GM18909 (cell line): ENCODE data around the gene UBR4.

Experiments
- ATAC-seq: cut with Tn5 transposase; IDR thresholded peaks from one replicate; pipeline ENCODE4 v1.9.1; 2021; ENCODE audit warnings: mild to moderate bottlenecking; ENCODE audit not compliant: unreplicated experiment, poor library complexity

The UBR4 gene

DNA sequence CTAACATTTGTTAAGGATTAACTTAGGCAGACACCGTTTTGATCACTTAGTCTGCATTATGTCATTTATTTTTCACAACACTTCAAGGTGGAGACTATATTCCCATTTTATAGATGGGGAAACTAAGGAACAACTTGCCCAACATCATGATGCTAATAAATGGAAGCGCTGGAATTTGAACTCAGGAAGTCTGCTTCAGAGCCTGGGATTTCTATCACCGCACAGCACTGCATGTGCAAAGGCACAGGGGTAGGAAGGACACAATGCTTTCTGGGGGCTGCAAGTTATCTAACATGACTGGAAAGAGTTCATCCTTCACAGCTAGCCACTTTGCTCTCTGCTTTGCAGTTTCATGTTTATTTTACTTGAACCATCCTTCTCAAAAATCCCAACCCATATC lies 100.5 kb downstream of the UBR4 start:
- ATAC-seq = no peak

DNA sequence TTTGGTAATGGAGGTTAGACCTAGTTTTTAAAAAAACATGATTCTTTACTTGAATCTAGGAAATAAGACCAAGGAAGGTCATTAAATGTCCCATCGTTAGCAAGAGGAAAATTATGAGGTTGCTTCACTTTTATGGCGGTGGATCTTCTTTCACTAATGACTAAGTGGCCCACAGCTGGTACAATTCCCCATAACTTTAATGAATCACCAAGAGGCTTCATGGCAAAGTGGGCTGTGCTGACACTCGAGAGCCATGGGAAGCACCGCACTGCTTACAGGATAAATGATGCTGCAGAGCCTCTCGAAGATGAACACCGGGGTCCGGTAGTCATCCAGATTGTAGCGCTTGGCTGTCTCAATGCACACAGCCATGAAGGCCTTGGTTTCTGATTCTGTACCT lies 108.8 kb downstream of the UBR4 start:
- ATAC-seq = no peak

DNA sequence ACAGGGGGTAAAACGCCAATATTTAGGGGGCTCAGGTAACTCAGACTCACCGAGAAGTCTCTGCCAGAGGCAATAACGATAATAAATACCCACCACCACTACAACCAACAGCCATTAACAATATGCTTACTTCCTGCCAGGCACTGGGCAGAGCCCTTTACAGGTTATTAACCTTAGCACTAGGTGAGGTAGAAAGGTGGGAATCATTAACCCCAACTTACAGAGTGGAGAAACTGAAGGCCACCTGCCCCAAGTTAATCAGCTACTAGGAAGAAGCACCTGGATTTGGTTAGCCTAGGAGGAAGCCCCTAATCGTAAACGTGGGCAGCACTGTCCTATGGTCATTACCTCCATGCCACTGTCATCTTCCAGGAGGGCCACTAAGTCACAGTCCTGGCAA lies 110.0 kb downstream of the UBR4 start:
- no peak for ATAC-seq

DNA sequence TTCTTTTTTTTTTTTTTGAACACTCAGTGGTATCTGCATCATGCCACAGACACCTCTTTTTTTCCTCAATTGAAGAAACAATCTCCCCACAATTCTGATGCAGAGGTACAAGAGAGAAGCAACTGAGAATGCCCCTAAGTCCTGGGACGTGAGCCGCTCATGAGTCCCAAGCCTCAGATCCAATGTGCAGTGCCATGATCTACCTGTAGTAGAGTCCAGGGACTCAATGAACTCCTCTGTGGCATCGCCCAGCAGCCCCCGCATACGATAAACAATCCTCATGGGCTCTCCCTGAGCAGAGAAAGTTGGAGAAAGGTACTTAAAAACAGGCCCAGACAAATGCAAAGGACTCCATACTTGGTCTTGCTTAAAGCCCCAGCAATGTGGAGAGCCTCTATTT lies 113.1 kb downstream of the UBR4 start:
- no peak for ATAC-seq

DNA sequence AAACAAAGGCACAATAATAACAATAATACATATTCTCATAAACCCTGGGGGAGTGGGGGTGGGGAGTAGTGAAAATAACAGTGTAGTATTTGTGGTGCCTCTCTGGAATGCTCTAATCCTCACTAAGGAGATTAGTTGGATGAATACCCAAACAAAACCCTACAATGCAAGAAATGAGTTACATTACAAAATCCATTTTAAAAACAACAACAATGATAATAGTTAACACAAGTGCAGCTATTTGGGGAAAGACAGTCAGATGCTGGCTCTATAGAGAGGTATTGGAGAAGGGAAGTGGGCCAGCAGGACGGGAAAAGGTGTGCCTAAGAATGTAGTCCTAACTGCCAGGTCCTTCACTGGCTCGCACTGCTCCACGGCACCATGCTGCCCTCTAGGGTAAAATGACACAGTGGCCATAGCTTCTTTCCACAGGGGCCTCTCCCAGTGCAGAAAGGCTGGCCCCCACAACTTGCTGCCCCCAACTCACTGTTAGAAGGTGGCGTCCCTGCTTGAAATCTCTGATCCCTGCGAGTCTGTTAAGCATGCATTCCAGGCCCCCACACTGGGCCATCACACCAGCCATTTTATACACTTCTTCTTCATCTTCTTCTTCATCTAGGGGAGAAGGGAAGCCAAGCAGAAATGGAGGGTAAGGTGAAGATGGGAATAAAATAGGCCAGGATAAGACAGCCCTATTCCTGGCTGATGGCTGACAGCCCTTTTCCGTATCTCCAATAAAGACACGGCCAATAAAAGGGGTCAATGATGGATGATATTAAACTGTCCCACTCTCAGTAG lies 113.8 kb downstream of the UBR4 start:
- no peak for ATAC-seq

DNA sequence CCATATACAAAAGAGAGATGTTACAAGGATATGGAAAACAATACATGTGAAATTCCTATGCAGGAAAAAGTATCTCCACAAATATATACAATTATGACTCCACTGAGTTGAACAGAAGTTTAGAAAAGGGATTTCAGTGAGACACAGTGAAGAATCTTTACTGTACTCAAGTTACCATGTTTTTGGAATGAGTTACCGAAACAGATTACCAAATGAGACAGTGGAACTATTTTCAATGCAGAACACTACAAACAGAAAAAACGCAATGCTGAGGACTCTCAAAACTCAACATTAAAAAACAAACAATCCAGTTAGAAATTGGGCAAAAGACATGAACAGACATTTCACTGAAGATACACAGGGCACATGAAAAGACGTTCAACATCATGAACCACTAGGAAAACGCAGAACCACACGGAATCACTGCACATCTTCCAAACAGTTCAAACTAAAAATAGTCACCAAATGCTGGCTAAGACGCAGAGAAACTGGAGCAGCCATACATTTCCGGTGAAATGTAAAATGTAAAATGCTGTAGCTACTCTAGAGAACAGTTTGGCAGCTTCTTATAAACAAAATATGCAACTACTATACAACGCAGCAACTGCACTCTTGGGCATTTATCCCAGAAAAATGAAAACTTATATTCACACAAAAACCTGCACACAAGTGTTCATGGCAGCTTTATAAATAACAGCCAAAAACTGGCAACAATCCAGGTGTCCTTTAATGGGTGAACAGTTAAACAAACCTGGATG lies 118.7 kb downstream of the UBR4 start:
- no peak for ATAC-seq

DNA sequence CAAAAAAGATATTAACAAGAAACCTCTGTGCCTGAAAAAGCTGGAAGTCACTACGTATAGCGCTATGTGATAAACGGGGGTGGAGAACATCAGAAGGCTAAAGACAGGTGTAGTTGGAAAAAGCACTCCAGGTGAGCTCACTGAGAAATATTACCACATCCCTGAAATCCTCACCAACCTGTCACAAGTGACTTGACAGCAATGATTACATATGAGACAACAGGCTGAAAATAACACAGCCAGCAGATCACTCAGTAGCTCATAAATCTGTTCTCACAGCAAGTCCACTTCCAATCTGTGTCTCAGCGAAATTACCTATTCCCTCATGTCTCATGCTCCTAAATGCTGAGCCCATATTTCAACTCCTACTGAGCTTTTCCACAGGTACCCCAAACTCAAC lies 120.5 kb downstream of the UBR4 start:
- ATAC-seq = no peak

DNA sequence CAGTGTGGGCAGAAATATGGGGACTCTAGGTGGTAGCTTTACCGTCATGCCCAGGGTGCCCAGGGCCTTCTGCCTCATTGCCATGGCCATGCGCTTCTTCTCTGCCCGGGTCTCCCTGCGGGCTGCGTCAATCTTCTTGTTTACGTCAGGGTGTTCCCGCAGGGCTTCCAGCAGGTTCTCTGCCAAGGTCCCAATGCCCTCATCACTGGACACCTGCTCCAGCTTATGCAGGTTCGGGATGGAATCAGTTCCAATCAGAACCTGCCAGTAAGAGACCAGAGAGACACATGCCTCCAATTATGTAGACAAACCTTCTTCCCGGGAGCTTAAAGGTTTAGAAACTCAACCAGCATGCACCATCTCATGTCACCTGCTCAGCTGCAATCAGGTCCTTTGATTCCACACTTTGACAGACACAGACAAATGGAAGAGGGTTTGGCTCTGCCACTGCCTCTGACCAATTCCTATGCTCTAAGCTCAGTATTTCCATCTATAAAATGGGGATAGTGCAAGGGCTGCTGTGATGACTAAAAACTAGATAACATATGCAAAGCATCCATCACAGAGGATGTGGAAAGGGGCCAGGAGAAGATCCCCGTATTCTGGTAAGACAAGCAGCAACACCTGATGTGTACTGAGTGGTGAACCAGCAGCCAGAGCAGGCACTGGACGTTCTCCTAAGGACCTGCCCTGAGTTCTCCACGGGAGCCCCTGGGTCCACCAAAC lies 121.2 kb downstream of the UBR4 start:
- no peak for ATAC-seq

DNA sequence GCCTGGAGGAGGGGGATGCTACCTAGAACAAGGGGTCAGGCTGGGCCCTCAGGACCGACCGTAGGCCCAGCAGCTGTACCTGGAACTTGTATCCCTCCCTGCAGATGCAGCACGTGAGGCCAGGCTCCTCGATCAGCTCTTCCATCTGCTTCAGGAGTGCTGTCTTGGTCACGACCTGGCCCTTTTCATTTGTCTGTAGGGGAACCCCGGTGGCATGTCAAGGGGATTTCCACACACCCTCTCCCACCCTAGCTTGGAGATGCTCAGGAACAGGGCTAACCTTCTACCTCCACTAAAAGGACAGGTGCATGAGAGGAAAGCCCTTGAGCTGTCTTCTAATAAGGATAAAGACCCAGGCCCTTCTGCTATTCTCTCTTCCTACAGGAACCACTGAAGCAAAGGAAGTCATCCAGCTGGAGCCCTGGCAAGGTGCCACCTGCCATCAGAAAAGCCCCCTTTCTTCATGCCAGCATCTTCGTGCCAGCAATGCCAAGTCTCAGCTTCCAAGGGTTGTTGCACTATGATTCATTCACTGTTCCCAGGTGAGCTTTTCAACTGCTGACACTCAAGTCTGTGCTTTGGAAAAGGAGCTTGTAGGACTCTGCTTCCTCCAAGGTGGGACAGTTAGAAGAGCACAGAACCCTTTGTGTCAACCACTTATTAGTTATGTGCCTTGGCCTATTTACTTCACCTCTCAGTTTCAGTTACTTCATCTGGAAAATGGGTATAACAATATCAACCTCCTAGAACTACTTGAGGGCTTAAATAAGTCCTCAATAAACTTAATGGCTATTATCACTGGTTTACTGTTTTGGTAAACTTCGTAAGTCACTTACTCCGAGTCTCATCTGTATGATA lies 122.1 kb downstream of the UBR4 start:
- no peak for ATAC-seq

DNA sequence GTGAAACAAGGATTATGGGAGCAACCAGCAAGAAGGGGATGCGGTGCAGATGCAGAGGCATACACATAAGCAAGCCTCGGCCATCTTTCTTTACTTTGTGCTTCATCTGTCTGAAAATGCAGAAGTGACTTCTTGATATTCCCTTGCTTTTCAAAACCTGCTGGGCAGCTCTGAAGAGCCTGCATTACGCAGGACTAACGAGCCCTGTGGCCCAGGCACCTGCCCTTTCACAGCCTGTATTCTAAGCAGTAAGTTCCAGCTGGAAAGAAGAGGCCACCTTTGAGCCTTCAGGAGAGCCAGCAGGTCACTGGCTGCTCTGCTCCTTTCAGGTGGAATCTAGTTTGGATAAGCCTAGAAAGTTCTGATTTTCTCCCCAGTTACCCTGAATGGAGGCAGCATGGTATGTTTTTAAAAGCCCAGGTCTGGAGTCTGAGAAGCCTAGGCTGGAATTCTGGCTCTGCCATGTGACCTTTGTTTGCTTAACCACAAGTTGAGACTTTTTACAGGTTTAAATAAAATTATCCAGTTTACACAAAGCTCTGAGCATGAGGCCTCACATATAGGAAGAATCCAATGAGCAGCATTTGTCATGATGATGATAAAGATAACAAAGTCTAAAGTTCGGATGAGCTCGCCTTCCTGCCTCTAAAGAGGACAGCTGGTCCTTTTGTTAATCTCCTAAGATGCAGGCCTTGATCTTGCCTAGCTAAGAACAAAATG lies 122.9 kb downstream of the UBR4 start:
- ATAC-seq = no peak

DNA sequence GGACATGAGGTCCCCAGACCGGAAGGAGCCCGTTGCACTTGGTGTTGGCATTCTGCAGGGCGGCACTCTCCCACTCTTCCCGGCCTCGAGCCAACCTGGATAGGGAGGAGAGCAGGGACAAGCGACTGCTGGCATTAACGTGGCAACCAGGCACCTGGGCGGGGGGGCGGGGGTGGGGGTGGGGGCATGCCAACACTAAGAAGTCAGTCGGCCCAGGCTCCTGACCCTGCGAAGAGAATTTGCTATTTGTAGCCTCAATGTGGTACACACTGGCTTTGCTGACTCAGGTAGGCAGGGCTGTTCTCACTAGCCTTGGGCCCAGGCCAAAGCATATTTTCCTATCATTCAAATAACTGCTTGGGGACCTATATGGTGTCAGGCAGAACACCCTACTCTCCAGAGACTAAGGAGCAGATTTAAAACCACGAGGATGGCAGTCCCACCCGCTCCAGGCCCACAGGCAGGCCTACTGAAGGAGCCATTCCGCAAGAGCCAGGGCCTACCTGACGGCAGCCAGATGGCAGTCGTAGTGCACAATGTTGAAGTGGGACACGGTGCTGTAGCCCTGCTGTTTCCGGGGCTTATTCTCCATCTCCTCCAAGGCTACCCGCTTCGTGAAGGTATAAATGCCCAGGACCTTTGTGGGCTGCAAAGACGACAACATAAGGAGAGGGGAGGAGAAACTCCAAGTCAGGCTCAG lies 123.7 kb downstream of the UBR4 start:
- no peak for ATAC-seq

DNA sequence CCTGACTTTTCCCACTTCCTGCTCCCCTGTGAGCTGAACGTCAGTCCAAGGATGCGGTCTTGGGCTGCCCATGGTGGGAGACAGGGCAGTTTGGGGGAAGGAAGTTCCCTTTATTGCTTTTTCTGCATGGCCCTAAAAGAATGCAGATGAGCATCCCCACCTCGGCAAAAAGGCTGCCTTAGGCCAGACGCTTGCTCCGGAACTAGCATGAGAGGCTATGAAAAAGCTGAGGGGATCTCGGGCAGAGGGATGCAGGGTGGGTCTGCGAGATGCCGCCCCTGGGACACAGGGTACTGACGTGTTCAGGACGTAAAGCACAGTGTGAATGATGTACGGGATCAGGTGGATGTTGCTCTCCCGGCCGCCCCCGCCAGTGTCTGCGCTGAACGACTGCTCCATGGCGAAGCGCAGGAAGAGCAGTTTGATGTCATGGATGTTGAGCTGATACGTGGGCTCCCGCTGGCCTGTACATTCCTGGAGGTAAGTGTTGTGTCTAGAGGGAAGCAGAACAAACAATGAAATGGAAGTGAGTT lies 125.8 kb downstream of the UBR4 start:
- no peak for ATAC-seq

DNA sequence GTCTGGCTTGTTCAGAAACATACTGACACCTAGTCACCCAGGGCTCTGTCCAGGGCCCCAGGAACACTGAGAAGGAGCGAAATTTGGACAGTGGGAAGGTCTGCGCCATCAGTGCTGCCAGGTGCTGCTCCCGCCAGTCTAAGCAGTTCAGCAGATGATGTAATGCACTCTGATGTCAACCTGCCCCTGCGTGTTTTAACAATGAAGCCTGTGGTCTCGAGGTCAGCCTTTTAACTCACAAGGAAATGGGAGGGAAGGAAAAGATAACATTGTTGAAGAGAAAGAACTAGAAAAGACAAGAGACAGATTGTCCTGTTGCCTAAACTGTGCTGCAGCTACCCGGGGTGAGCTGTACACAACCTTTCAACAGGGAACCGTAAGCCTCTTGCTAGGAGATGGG lies 127.0 kb downstream of the UBR4 start:
- ATAC-seq = no peak

DNA sequence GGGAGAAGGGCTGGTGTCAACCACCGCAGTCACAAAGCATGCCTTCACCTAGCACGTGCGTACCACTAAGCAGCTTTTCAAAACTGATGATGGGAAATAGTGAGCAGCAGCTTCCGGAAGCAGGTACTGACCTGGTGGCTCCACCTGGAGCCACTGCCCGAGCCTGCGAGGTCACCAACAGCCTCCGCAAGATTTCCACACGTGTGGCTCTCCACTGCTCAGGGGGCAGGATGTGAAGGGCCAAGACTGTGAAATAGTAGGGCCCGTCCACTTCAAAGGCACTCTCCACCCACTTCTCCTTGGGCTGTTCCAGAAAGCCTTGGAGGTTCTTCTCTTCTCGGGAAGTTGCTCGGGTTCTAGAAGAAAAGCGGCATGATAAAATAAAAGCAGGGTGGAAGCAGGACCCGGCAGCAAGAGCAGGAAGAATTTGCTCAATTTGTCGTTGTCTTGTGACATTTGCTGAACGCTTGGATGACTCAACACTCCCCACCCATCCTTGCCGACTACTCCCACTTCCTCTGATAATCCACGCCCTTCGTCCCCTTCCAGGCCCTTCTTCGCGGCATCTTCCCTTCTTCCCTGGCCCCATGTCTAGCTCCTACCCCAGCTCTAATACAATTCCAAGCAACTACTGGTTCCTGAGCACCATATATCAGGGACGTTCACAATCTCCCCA lies 128.7 kb downstream of the UBR4 start:
- ATAC-seq = no peak

DNA sequence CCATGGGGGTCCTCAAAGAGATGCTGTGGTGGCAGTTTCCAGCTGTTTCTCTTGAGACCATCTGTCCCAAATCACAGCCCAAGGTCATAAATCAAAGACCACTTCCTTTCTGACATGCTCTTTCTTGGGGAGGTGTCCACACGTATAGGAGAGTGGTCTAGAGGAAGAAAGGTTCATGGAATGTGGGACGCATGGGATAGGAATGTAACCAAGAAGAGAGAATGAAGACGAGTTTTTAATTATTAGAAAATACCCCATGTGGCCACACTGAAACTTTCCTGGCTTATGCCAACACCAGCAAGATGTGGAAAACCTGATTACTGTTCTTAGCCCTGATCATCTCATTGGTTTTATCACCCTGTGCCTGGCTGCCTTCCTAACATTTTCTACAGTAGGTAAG lies 129.3 kb downstream of the UBR4 start:
- ATAC-seq = no peak

DNA sequence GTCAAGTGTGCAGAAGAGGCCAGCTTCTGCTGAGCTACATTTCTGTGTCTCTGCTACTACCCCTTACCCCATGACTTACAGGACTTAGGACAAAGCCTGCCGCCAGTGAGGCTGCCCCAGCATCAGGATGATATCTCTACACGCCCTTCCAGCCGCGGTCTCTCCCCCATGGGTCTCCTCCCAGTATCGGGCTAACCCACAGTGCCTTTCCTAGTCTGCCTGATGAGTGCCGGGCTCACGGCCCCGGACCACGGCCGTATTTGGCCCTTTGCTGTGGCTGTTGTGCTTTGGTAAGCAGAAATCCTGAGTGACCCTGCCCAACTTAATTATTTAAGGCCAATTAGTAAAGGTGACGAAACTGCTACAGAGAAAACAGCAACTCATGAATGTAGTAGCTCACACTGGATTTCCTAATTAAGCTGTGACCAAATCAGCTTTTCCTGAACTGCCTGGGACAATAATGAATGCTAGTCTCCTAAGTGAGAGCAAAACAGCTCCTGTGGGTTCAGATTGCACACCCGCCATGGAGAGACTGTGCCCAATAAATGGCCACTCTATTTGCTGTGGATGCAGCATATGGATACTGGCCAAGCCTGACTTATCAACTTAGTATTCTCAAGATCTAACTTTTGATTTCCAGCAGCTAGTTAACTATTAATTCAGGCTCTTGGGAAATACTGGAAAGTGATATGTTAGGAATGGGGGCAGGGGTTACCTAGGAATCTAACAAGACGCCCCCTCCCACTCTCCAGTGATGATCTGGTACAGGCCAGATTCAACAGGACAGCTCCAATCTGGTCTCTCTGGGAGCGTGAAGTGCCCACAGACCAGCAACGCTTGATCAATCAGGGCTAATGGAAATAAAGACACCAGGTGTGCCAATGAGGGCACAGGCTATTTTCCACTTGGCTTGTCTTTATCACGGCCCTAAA lies 130.3 kb downstream of the UBR4 start:
- no peak for ATAC-seq

DNA sequence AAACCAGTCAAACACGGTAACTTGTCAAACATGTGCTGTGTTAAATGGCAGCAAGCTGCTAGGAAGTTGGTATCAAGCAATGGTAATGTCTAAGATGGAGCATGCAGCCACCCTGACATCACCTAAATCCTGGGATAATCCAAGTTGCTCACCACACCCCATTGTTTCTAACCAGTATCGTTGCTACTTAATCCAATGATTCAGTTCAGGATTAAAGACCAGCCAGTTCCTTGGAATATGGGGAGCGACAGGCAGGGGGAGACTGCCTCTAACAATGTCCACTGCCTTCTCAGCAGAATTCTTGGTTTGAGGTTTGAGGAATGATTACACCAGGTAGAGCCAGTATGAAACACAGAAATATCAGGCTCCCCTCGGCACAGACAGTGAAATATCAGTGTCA lies 131.5 kb downstream of the UBR4 start:
- no peak for ATAC-seq
